NCI-H1930 (cell line): ENCODE measurements around the gene NR1H4.
"Not testable (repeated sequence)": the region's sequence is repeated elsewhere in the genome, so short reads cannot be mapped to it uniquely, and the experiment has no call there.

Source experiments
- DNase-seq, 2 experiments: peaks; one replicate each; lab custom pipeline; 2025; lab: John Stamatoyannopoulos, UW

The NR1H4 gene

DNA sequence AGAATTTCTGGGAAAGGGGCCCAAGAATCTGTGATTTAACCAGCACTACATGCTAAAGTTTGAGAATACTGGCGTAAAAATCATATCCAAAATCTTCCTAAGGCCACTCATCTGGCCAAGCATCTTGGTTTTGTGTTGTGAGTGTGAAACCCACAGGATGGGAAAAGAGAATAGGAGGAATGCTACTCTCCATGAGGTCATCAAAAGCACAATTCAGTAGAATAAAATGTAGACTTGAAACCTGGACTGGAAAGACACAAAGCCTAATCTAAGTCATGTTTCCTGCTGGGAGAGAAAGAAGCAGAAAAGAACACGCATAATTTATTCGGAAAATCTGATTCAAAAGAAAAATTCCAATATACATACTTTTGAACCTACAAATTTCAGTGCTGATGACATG, 42.3 kb downstream of the NR1H4 start:
- DNase-seq: no peak

GRCh38 chr12:100518376-100518775, 44.7 kb downstream of the NR1H4 start:
- no peak for DNase-seq

GRCh38 chr12:100520048-100520769, 46.5 kb downstream of the NR1H4 start:
- no peak for DNase-seq

- no peak for DNase-seq
Observed at GRCh38 chr12:100521958-100522357, 48.3 kb downstream of the NR1H4 start.

DNA sequence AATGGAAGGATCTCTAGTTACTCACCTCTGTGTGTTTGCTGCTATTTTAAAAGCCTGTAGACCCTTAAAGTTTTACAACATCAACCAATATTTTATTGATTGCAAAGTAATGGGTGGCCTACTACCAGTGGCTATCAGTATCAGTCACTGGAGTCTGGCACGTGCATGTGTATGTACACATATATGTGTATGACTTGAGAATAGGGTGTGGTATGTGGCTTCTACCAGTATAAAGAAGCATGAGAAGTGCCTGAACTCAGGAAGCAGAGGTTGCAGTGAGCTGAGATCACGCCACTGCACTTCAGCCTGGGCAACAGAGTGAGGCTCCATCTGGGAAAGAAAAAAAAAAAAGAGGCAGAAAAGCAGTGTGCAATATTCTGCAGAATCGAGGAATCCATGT, 54.4 kb downstream of the NR1H4 start:
- DNase-seq: no peak

DNA sequence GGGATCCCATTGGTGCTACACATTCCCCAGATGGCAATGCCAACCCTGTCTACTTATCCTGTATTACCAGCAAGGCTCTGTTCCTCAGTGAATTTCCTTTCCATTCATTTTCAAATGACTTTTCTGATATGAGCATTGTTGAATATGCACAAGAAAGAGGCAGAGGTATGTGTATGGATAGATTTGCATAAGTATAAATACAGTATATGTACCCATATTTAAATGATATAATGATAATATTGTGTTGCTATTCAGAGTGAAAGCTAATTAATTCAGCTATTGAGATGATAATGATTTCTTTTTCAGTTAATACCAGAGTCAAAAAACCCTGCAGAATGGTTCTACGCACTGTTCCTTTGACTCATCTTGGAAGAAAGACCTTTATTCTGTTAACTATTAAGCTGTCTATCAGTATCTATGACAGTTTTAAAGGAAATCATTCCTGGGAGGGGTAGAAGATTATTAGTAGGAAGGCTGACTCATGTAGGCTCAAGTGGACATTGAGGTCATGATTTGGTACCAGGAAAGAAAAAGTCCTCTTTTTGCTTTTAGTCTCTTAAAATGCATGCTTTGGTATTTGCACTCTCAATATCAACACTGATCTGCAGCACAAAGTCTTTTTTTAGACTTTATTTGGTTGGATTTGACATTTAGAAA, 54.9 kb downstream of the NR1H4 start:
- DNase-seq: no peak

- DNase-seq: no peak
Observed at GRCh38 chr12:100529756-100530350, 56.2 kb downstream of the NR1H4 start.

DNA sequence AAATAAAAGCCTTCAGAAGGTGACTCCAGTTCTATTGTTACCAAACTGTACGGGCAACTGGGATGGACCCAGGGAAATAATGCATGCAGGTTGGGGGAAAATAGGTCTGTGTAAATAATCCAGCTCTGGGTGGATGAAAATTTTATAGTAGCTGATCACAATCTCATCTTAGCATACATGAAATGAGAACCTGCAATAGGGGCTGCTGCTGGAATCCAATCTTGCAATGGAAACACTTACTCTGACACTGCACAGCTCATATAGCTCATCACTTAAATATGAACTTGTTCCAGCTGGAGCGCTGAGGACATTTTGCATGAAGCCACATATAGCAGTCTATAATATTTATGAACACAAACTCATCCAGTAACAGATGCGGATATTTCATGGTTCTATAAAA, 59.7 kb downstream of the NR1H4 start:
- no peak for DNase-seq

GRCh38 chr12:100534625-100535227, 61.1 kb downstream of the NR1H4 start:
- DNase-seq: no peak

- DNase-seq: no peak
Observed at GRCh38 chr12:100539202-100539601, 65.5 kb downstream of the NR1H4 start.

GRCh38 chr12:100544165-100544564, 70.5 kb downstream of the NR1H4 start:
- DNase-seq: no peak

DNA sequence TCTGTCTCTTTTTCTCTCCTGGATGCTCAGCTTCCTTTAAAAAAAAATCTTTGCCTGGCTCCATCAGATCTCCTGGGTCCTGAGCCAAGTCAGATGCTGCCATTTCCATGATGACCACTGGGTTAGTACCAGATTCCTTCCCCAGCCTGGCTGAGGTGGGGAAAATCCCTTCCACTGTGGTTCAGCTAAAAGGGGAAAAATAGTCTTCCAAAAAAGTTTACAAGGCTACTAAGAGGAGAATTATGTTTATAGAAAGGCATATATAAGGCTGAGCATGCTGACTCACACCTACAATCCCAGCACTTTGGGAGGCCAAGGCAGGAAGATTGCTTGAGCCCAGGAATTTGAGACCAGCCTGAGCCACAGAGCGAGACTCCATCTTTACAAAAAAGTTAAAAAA, 71.4 kb downstream of the NR1H4 start:
- no peak for DNase-seq

GRCh38 chr12:100553936-100554335, 80.3 kb downstream of the NR1H4 start:
- peak; percentile 9 to 38 for DNase-seq

GRCh38 chr12:100554608-100555077, 81.0 kb downstream of the NR1H4 start:
- DNase-seq: peak; percentile 49 to 70

DNA sequence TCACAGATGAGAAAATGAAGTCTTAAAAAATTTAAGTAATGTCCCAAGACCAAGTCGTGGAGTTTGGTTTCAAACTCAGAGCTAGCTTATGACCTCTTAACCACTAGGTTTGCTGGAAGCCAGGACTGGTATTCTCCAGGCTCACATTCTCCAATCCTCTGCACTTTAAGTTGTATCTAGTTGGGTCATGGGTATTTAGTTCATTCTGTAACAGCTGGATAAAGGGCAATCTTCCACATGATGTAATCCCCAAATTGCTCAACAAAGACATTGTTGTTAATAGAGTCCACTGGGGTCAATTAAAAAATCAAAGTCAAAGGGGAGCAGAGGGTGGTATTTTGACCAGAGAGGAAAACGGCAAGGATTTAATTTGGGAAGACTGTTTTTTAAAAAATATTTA, 82.1 kb downstream of the NR1H4 start:
- no peak for DNase-seq

- no peak for DNase-seq
Observed at GRCh38 chr12:100557357-100557756, 83.7 kb downstream of the NR1H4 start.

GRCh38 chr12:100559261-100559660, 85.6 kb downstream of the NR1H4 start:
- not testable (repeated sequence) for DNase-seq

GRCh38 chr12:100564090-100564489, 90.4 kb downstream of the NR1H4 start:
- no peak for DNase-seq

GRCh38 chr12:100564905-100565467, 91.3 kb downstream of the NR1H4 start:
- DNase-seq: no peak

DNA sequence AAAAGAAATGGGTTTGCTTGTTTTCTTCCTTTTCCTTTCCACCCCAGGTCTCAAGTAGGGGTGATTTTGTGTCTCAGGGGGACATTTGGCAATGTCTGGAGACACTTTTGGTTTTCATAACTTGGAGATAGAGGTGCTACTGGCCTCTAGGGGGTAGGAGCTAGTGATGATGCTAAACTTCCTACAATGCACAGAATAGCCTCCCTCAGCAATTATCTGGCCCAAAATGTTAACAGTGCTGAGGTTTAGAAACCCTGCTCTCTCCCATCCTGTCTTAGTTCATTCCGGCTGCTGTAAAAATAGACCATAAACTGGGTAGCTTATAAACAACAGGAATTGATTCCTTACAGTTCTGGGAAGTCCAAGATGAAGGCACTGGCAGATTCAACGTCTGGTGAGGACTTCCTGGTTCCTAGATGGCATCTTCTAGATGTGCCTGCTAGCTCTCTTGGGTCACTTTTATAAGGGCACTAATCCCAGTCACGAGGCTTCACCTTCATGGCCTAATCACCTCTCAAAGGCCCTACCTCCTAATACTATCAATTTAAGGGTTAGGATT, 92.4 kb downstream of the NR1H4 start:
- no peak for DNase-seq

GRCh38 chr12:100566887-100567637, 93.4 kb downstream of the NR1H4 start:
- no peak for DNase-seq
